Cortex of kidney (tissue), 1 donor: ENCODE data around the gene CDK19.

Experiments
- DNase-seq: peaks from one replicate; lab custom pipeline; 2025; lab: John Stamatoyannopoulos, UW

The CDK19 gene

GRCh38 chr6:110658631-110659211 lies 156.5 kb downstream of the CDK19 start:
- DNase-seq: no peak

- no peak for DNase-seq
Observed at GRCh38 chr6:110656492-110656891, 158.8 kb downstream of the CDK19 start.

- DNase-seq: no peak
Observed at GRCh38 chr6:110655821-110656220, 159.4 kb downstream of the CDK19 start.

GRCh38 chr6:110654096-110654820 lies 161.0 kb downstream of the CDK19 start:
- DNase-seq: no peak

- DNase-seq: no peak
Observed at GRCh38 chr6:110653381-110653780, 161.9 kb downstream of the CDK19 start.

GRCh38 chr6:110652520-110652919 lies 162.7 kb downstream of the CDK19 start:
- DNase-seq: no peak

- DNase-seq: no peak
Observed at GRCh38 chr6:110650755-110651154, 164.5 kb downstream of the CDK19 start.

GRCh38 chr6:110649704-110650103 lies 165.6 kb downstream of the CDK19 start:
- DNase-seq: no peak

GRCh38 chr6:110646951-110647910 lies 168.0 kb downstream of the CDK19 start:
- no peak for DNase-seq

- no peak for DNase-seq
Observed at GRCh38 chr6:110646419-110646698, 168.9 kb downstream of the CDK19 start.

GRCh38 chr6:110645685-110646418 lies 169.4 kb downstream of the CDK19 start:
- DNase-seq: no peak

GRCh38 chr6:110643175-110643574 lies 172.1 kb downstream of the CDK19 start:
- DNase-seq: no peak

GRCh38 chr6:110642711-110643110 lies 172.6 kb downstream of the CDK19 start:
- DNase-seq: no peak

- no peak for DNase-seq
Observed at GRCh38 chr6:110636781-110637180, 178.5 kb downstream of the CDK19 start.

- DNase-seq: no peak
Observed at GRCh38 chr6:110635096-110635495, 180.2 kb downstream of the CDK19 start.

- DNase-seq: no peak
Observed at GRCh38 chr6:110633731-110634213, 181.5 kb downstream of the CDK19 start.

- DNase-seq: no peak
Observed at GRCh38 chr6:110629153-110629552, 186.1 kb downstream of the CDK19 start.

- DNase-seq: no peak
Observed at GRCh38 chr6:110628330-110628729, 186.9 kb downstream of the CDK19 start.

GRCh38 chr6:110626442-110626841 lies 188.8 kb downstream of the CDK19 start:
- DNase-seq: no peak

- DNase-seq: no peak
Observed at GRCh38 chr6:110625883-110626282, 189.4 kb downstream of the CDK19 start.

- no peak for DNase-seq
Observed at GRCh38 chr6:110622912-110623578, 192.2 kb downstream of the CDK19 start.

GRCh38 chr6:110621061-110621460 lies 194.2 kb downstream of the CDK19 start:
- DNase-seq: no peak
